NAMALWA (cell line): ENCODE data around the gene ZNF559.

ENCODE experiments used
- DNase-seq: peaks from one replicate; pipeline ENCODE4 v3.0.0-alpha.2; 2015; ENCODE audit warnings: low spot score

The ZNF559 gene

DNA sequence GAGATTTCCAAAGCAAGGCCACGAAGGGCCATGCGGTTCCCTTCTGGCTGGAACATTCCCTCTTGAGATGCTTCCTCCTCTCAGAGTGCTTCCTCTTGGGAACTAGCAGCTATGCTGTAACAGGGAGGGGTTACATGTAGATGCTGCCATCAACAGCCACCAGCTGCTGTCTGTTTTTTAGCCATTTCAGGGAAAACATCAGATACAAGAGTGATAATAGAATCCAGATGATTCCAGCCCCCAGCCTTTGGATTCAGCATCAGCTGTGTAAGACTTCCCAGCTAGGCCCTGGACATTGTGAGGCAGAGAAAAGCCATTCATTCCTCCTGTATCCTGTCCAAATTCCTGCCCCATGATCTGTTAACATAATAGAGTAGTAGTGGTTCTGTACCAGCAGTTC, 30.7 kb downstream of the ZNF559 start:
- DNase-seq = no peak

DNA sequence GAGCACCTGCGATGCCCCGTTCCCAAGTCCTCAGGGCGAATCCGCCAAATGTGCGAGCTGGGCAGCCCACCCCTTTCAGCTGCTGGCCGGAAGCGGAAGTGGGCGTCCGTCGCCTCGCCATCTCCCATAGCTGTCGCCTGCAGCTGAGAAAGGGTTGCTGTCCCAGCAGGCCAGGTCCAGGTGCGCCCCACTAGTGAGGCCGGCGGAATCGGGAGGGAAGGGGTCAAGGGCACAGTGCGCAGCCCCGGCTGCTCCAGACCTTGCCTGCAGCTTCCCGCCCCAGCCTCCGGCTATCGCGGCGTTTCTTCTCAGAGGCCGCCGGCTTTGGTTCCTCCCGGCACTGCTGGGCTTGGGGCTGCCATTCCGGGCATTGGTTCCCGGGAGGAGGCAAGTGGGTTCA, 38.9 kb downstream of the ZNF559 start, which contains the start of gene ZNF177:
Gene ZNF177 (plus strand): TSS at position 109 of the 400 bp plus-strand sequence. CDS start 15,299 bp downstream, outside the sequence.
- no peak for DNase-seq

DNA sequence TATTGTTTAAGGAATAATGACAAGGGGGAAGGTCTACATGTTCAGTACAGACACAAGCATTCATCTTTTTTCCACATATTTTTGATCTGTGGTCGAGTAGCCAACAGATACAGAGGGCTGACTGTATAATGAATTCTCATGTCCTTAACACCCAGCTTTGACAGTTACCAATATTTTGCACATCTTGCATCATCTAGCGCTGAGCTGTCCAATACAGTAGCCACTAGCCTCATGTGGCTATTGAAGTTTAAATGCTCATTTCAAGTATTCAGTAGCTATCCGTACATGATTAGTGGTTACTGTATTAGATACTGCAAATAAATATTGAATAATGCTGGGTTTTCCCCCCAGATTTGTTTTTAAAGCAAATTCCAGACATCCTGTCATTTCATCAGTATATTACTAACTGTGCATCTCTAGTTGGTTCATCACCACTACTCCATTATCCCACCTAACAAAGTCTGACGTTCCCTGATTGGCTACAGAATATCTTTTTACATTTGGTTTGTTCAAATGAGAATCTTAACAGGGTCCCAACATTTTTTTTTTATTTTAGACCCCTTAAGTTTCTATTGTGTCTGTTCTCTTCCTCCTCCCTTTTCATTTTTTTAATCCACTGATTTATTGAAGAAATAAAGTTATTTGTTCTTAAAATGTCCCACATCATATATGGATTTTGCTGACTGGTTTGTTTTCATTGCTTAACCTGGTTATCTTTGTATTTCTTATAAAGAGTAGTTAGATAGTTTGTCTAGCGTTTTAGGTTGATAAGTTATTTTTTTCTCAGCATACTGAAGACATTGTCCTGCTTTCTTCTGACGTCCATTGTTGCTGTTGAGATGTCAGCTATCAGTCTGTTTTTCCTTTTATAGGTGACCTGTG, 47.0 kb downstream of the ZNF559 start:
- no peak for DNase-seq

DNA sequence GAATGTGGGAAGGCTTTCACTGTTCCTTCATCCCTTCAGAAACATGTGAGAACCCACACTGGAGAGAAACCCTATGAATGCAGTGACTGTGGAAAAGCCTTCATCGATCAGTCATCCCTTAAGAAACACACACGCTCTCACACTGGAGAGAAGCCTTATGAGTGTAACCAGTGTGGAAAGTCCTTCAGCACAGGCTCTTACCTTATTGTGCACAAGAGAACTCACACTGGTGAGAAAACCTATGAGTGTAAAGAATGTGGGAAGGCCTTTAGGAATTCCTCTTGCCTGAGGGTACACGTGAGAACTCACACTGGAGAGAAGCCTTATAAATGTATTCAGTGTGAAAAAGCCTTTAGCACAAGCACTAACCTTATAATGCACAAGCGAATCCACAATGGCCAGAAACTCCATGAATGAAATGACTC, 57.4 kb downstream of the ZNF559 start:
- DNase-seq = no peak
